ENCODE measurements around the gene HTR3E. TPM values are rescaled to one million over a fixed set of nuclear protein-coding genes. Genes with fewer than 3 reads are reported as not detected.

The HTR3E gene
- polyA plus RNA-seq, 3 donors: not detected

- Histone ChIP-seq H3K36me3 (replicated peaks in 1 of 2; ENCODE audit: control insufficient read depth in 1 of 2, insufficient read depth in 2 of 2, low read length in 2 of 2) (no peaks in the 10 kb centered on the region), H2AFZ (ENCODE audit: insufficient read depth, low read depth, low read length, poor library complexity, severe bottlenecking) (no peak overlapping the region), H4K20me1 (ENCODE audit: insufficient read depth, low read length) (no peaks in the 10 kb centered on the region), H3K27me3 (ENCODE audit: control insufficient read depth in 2 of 2, insufficient read depth in 2 of 2, low read length in 2 of 2) (no peaks in the 10 kb centered on the region), H3K4me3 (replicated peaks in 1 of 3; ENCODE audit: low read depth in 2 of 3, low read length in 3 of 3) (no peak overlapping the region), H3K79me2 (ENCODE audit: insufficient read depth, low read length) (no peaks in the 10 kb centered on the region), H3K9me3 (replicated peaks in 1 of 2; ENCODE audit: control insufficient read depth in 1 of 2, insufficient read depth in 1 of 2, low read length in 2 of 2) (peaks cover 5 to 13% of the 10 kb centered on the region in 2 donors), H3K4me1 (ENCODE audit: control insufficient read depth in 1 of 2, insufficient read depth in 2 of 2, low read length in 2 of 2) (no peaks in the 10 kb centered on the region), H3K9ac (ENCODE audit: insufficient read depth, low read length, poor library complexity, severe bottlenecking) (no peak overlapping the region), H3K27ac (ENCODE audit: low read depth in 1 of 2, low read length in 2 of 2) (no peak overlapping the region), H3K4me2 (replicated peaks; ENCODE audit: extremely low read depth, low read length, poor library complexity, severe bottlenecking) (no peak overlapping the region)
- Mint-ChIP-seq H3K4me1 (peaks cover 2% of the 10 kb centered on the region), H3K27ac (no peak overlapping the region), H3K9me3 (peaks cover 9 to 20% (median 16%) of the 10 kb centered on the region in 7 donors), H3K4me3 (no peak overlapping the region), H3K27me3 (ENCODE audit: low read depth in 3 of 3) (peaks cover 3 to 8% (median 4%) of the 10 kb centered on the region in 3 donors), H3K36me3 (no peaks in the 10 kb centered on the region)
- intact Hi-C loops (cut with micrococcal nuclease): no loop called here
- TF ChIP-seq CTCF (IDR thresholded peaks at IDR 0.05): no peak
- DNase-seq: no peak
- WGBS (ENCODE audit: insufficient coverage): no CpG with 5 or more reads among the region's 2 CpGs
Measured at GRCh38 chr3:184066211-184066610, 30.7 kb upstream of the HTR3E start.

GRCh38 chr3:184067573-184068055 lies 29.2 kb upstream of the HTR3E start:
- no peak for TF ChIP-seq CTCF (IDR thresholded peaks at IDR 0.05)
- Histone ChIP-seq H3K36me3 (replicated peaks in 1 of 2; ENCODE audit: control insufficient read depth in 1 of 2, insufficient read depth in 2 of 2, low read length in 2 of 2) (no peaks in the 10 kb centered on the region), H3K27ac (ENCODE audit: low read depth in 1 of 2, low read length in 2 of 2) (no peak overlapping the region), H2AFZ (ENCODE audit: insufficient read depth, low read depth, low read length, poor library complexity, severe bottlenecking) (no peak overlapping the region), H3K9me3 (replicated peaks in 1 of 2; ENCODE audit: control insufficient read depth in 1 of 2, insufficient read depth in 1 of 2, low read length in 2 of 2) (peaks cover 5 to 15% of the 10 kb centered on the region in 2 donors), H3K27me3 (ENCODE audit: control insufficient read depth in 2 of 2, insufficient read depth in 2 of 2, low read length in 2 of 2) (no peaks in the 10 kb centered on the region), H3K79me2 (ENCODE audit: insufficient read depth, low read length) (no peaks in the 10 kb centered on the region), H3K4me3 (replicated peaks in 1 of 3; ENCODE audit: low read depth in 2 of 3, low read length in 3 of 3) (no peak overlapping the region), H3K4me1 (ENCODE audit: control insufficient read depth in 1 of 2, insufficient read depth in 2 of 2, low read length in 2 of 2) (no peaks in the 10 kb centered on the region), H4K20me1 (ENCODE audit: insufficient read depth, low read length) (no peaks in the 10 kb centered on the region), H3K4me2 (replicated peaks; ENCODE audit: extremely low read depth, low read length, poor library complexity, severe bottlenecking) (no peak overlapping the region), H3K9ac (ENCODE audit: insufficient read depth, low read length, poor library complexity, severe bottlenecking) (no peak overlapping the region)
- no peak overlapping the region for H3K4me3 Mint-ChIP-seq
- peaks cover 9 to 27% (median 17%) of the 10 kb centered on the region in 7 donors for H3K9me3 Mint-ChIP-seq
- DNase-seq: no peak
- H3K4me1 Mint-ChIP-seq: no peaks in the 10 kb centered on the region
- H3K27me3 Mint-ChIP-seq (ENCODE audit: low read depth in 3 of 3): peaks cover 2 to 10% (median 4%) of the 10 kb centered on the region in 3 donors
- no peak overlapping the region for H3K27ac Mint-ChIP-seq
- intact Hi-C loops (cut with micrococcal nuclease): no loop called here
- no peaks in the 10 kb centered on the region for H3K36me3 Mint-ChIP-seq
- 80% methylated on average over 1 of the region's 6 CpGs for WGBS (ENCODE audit: insufficient coverage)

Measured in CD14-positive monocyte (primary cell).